Measurements from ENCODE around the gene PPP1R3G.

DNA sequence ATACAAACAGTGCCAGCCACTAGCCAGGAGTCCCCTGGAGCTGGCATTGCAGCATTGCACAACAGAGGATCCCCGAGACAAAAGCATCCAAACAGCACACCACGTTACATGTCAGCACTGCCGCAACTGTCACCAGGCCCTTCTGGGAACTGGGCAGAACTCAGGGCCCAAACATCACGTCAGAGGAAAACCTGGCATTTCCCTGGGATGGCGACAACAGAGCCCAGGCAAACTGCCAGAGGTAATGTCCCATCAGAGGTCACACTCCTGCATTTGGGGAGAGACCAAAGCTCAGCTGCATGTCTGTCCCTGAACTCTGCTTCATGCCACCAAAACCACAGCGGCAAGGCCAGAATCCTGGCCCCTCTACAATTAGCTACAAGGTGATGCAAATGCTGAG is 36.3 kb downstream of the PPP1R3G start:
- TF ChIP-seq CTCF (conservative IDR thresholded peaks at IDR 0.05 in 1 of 2, IDR thresholded peaks at IDR 0.05 in 1 of 2; ENCODE audit: extremely low read depth in 1 of 2, insufficient read depth in 1 of 2, low read depth in 1 of 2, low read length in 2 of 2), result no peak
- no peak for TF ChIP-seq EZH2 (IDR thresholded peaks at IDR 0.05; ENCODE audit: borderline replicate concordance, low read length)
